GM23248 (cell line): ENCODE data around the gene ALPK1.

ENCODE experiments used
- EZH2 ChIP-seq: fragments of 200-600 bp; sonication (generic); IDR thresholded peaks from 2 replicates; pipeline ENCODE4 v1.6.1; 2018; ENCODE audit warnings: antibody characterized with exemption, mild to moderate bottlenecking; ENCODE audit not compliant: insufficient read depth, poor library complexity, severe bottlenecking
- EZH2phosphoT487 ChIP-seq: fragments of 200-600 bp; sonication (generic); IDR thresholded peaks from 2 replicates; pipeline ENCODE4 v1.6.1; 2018; ENCODE audit warnings: antibody characterized with exemption, moderate library complexity, mild to moderate bottlenecking, low read depth; ENCODE audit not compliant: insufficient read depth

DNA sequence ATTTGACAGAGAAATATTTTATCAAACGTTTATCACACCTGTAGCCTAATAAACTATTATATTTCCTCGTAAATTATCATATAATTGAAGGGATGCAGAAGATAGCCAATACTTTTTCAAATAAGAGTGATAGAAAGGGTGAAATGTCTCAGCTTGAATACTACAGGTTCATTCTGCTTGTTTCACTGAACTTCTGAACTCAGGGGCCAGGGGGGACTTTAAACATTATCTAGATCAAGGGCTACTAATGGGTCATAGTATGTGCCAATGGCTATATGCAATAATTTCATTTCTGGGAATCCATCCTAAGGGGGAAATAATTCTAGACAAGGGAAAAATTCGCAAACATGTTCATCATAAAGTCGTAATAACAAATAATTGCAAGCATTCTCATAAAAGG lies 2.6 kb downstream of the ALPK1 start:
- no peak for TF ChIP-seq EZH2
- TF ChIP-seq EZH2phosphoT487, result no peak
